Fibroblast of lung (primary cell): ENCODE measurements around the gene ZNF407.

Experiments
- EZH2 ChIP-seq: IDR thresholded peaks from 2 replicates; pipeline ENCODE4 v1.5.1; 2012; ENCODE audit warnings: low read length, control low read depth, mild to moderate bottlenecking; ENCODE audit errors: missing control alignments
- TF ChIP-seq, protein P1 (sequence below), 2 donors: IDR thresholded peaks in 1 of 2; conservative IDR thresholded peaks in 1 of 2; 1 replicate in 1 of 2; 2 replicates in 1 of 2; pipeline ENCODE4 v1.5.1; 2011 to 2012; ENCODE audit warnings: low read length in 2 of 2, control low read depth in 1 of 2, inconsistent platforms in 1 of 2, low read depth in 1 of 2, mild to moderate bottlenecking in 1 of 2

DNA sequence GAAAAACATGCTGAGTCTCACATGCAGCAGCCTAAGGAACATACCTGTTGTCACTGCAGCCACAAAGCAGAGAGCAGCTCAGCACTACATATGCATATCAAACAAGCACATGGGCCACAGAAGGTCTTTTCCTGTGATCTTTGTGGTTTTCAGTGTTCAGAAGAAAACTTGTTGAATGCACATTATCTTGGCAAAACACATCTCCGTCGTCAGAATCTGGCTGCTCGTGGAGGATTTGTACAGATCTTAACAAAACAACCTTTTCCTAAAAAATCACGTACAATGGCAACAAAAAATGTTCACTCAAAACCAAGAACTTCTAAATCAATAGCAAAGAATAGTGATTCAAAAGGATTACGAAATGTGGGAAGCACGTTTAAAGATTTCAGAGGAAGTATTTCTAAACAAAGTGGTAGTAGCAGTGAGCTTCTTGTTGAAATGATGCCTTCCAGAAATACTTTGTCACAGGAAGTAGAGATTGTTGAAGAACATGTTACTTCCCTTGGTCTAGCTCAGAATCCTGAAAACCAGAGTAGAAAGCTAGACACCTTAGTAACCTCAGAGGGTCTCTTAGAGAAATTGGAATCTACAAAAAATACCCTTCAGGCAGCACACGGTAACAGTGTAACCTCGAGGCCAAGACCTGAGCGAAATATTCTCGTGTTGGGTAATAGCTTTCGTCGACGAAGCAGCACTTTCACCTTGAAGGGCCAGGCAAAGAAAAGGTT, 34.1 kb downstream of the ZNF407 start:
- TF ChIP-seq, protein P1, sequence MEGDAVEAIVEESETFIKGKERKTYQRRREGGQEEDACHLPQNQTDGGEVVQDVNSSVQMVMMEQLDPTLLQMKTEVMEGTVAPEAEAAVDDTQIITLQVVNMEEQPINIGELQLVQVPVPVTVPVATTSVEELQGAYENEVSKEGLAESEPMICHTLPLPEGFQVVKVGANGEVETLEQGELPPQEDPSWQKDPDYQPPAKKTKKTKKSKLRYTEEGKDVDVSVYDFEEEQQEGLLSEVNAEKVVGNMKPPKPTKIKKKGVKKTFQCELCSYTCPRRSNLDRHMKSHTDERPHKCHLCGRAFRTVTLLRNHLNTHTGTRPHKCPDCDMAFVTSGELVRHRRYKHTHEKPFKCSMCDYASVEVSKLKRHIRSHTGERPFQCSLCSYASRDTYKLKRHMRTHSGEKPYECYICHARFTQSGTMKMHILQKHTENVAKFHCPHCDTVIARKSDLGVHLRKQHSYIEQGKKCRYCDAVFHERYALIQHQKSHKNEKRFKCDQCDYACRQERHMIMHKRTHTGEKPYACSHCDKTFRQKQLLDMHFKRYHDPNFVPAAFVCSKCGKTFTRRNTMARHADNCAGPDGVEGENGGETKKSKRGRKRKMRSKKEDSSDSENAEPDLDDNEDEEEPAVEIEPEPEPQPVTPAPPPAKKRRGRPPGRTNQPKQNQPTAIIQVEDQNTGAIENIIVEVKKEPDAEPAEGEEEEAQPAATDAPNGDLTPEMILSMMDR (conservative IDR thresholded peaks at IDR 0.05 in 1 of 2, IDR thresholded peaks at IDR 0.05 in 1 of 2; ENCODE audit: low read depth in 1 of 2, low read length in 2 of 2), result no peak
- TF ChIP-seq EZH2, result no peak
